ENCODE results near the gene STK32B.
"Not testable (repeated sequence)": the region's sequence is repeated elsewhere in the genome, so short reads cannot be mapped to it uniquely, and the experiment has no call there.

STK32B gene

DNA sequence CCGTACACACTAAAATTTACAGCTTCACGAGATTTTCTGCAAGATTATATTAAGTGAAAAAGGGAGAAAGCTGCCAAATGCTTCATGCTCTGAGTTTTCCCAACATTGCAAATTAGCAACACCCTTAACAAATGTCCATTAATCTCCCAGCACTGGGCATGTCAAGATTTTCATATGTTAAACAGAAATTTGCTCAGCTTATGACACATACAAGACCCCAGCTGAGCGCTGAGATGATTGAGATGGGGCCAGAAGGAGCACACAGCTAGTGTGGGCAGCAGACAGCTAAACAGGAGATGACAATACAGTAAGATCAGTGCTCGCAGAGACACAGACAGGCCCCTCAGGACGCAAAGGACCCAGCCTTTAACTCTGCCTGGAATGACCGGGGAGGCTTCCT, 208.8 kb downstream of the STK32B start:
- DNase-seq: no peak

DNA sequence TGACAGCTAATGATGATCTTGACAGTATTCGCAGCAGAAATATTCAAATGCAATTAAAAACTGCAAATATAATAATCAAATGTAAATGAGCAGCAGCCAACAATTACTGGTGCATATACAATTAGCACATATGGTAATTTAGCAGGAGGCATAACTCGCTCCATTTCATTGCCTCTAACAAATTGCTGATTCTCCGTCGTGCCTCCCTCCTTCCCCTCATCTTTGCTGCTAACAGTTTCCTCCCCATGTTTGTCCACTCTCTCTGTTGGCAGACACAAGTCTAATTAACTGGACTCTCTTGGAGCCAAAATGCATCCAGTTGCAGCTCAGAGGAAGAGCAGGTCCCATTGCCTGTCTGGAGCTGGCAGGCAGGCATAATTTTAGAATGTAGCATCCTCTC, 210.6 kb downstream of the STK32B start:
- DNase-seq: no peak

DNA sequence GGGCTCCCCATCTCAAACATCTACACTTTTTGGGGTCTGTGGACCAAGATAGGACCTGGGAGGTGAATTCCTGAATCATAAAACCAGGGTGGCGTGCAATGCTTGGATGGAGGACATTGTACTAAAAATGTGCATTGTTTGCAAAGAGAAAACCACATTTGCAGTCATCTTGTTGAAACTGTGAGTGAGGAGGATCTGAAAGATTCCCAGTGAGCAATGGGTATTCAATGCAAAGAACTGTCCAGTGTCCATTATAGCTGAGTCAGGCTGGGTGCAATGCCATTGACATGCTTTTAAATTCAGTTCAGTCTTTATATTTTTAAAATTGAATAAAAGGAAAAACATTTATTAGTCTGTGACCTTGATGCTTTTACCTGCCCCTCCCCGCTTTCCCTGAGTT, 215.7 kb downstream of the STK32B start:
- DNase-seq: no peak

DNA sequence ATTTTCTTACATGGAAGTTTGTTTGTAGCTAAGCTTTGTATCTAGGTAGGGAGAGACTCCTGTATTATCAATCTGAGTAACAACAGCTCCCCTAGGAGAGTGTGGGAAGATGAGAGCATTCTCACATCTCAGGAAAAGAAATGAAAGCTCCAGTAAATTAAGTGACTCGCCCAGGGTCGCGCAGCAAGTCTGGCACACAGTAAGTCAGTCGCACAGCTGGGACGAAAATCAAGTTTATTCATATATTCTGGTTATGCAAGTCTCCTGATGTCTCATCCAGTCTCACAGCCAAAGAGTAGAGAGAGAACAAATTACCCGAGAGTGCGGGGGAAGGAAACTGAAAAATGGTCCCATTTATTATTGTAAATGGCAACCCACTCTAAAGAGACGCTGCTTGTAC, 216.1 kb downstream of the STK32B start:
- peak in 2 of 51 donors; percentile 12 to 20 for DNase-seq

DNA sequence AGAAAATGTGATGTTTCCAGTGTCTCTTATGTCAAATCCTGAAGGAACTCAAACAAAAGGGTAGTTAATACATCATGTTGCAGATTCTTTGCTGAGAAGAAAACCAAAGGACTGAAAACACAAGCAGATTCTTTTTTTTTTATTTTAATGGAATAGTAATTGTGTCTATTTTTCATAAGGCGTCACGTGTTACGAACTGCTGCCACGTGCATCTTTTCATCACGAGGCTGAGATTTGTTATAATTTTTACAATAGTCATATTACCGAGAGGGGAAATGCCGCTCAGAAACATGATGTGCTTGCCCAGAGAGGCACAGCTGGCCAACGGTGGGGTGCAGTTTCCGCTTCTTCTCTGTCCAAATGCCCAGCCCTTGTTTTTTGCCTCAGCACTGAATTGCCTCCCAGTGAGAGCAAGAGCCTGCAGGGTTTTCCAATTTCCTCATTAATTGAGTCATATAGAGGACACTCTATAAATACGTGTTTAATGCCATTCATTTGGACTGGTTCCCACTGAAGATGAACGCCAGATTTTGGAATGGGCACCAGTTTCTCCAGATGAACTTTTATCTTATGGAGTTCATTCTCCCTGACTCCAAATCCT, 225.3 kb downstream of the STK32B start:
- DNase-seq: no peak

DNA sequence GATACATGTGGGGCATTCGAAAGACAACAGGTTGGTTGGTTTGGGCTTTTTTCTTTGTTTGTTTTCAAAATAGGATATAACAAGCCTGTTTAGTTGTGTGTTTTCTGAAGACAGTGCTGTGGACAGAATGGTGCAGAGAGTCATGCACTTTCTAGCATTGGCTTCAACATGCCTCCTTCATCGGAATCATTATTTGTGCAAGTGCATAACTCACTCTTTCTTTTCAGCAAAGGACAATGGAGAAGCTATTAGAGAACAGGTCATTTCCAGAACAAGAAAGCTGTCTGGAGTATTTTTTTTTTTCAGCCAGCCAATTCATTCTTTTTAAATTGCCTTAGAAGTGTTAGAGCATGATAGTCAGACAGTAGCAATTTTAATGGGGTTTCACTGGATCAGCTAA, 225.8 kb downstream of the STK32B start:
- DNase-seq: no peak

DNA sequence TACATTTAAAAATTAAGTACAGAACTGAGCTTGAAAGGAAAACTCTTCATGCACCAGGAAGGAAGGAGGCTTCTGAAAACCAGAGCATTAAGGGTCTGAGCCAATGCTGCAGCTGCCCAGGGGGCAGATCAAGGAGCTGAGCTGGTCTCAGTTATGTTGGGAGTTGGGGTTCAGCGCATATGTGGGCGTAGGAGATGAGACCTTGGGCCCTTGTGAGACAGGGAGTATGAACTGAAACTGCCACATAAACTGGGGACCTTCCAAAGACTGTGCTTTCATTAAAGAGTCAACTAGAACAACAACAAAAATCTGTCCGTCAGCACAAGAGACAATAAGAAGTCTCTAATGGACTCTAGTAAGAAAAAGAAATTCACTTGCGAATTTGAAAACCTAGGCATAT, 226.9 kb downstream of the STK32B start:
- DNase-seq: no peak

DNA sequence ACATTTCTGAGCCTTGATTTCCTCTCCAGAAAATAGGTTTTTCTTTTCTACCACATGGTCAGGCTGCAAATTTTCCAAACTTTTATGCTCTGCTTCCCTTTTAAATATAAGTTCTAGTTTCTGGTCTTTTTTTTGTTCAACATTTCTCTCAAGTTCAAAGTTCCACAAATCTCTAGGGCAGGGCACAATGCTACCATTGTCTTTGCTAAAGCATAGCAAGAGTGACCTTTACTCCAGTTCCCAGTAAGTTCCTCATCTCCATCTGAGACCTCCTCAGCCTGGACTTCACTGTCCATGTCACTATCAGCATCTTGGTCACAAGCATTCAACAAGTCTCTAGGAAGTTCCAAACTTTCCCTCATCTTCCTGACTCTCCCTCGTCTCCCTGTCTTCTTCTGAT, 228.8 kb downstream of the STK32B start:
- DNase-seq: not testable (repeated sequence)

DNA sequence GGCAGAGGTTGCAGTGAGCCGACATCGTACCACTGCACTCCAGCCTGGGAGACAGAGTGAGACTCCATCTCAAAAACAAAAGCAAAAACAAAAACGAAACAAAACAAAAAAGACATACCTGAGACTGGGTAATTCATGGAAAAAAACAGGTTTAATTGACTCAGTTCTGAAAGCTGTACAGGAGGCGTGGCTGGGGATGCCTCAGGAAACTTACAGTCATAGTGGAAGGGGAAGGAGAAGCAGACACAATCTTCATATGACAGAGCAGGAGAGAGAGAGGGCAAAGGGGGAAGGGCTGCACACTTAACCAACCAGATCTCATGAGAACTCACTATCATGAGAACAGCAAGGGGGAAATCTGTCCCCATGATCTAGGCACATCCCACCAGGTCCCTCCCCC, 229.5 kb downstream of the STK32B start:
- no peak for DNase-seq

DNA sequence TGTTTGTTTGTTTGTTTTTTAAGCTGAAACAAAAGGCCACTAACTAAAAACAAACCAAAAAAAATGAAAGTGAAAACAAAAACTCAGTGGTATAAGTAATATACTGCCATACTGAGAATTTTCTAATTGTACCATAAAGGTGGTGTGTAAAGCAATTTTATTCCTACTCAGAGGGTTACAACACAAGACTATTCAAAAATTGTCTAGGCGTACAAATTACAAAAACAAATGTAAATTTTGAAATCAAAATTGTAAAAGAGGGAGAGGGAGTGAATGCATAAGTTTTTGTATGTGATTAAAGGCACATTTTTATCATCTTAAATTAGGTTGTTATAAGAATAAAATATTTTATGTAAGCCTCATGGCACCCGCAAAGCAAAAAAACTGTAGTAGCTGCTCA, 232.6 kb downstream of the STK32B start:
- DNase-seq: no peak

DNA sequence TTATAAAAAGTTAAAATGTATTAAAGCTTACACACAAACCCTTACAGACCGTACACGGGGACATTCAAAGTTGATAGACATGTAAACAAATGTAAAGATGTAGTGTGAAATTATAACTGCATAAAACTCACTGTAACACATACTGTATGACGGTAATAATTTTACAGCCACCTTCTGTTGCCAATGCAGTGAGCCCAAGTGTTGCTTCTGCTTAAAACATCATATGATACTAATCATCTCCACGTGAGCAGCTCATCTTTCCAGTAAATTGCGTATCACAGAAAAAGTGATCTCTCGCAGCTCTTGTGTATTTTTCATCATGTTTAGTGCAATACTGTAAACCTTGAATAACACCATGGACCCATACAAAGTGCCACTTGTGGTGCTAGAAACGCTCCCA, 233.2 kb downstream of the STK32B start:
- no peak for DNase-seq

DNA sequence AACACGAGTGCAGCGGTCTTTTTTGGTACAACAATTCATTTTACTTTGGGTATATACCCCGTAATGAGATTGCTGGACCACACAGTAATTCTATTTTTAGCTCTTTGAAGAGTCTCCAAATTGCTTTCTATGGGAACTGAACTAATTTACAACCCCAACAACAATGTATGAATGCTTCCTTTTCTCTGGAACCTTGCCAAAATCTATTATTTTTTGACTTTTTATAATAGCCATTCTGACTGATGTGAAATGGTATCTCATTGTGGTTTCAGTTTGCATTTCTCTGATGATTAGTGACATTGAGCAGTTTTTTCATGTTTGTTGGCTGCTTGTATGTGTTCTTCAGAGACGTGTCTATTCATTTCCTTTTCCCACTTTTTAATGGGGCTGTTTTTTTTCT, 240.8 kb downstream of the STK32B start:
- DNase-seq: no peak

DNA sequence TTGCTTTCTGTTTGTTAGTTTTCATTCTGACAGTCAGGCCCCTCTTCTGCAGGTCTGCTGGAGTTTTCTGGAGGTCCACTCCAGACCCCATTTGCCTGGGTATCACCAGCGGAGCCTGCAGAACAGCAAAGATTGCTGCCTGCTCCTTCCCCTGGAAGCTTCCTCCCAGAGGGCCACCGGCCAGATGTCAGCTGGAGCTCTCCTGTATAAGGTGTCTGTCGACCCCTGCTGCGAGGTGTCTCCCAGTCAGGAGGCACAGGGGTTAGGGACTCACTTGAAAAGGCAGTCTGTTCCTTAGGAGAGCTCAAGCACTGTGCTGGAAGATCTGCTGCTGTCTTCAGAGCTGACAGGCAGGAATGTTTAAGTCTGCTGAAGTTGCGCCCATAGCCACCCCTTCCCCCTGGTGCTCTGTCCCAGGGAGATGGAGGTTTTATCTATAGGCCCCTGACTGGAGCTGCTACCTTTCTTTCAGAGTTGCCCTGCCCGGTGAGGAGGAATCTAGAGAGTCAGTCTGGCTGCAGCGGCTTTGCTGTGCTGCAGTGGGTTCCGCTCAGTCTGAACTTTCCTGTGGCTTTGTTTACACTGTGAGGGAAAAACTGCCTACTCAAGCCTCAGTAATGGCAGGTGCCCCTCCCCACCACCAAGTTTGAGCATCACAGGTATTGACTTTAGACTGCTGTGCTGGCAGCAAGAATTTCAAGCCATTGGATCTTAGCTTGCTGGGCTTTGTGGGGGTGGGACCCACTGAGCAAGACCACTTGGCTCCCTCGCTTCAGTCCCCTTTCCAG, 246.9 kb downstream of the STK32B start:
- DNase-seq: not testable (repeated sequence)

DNA sequence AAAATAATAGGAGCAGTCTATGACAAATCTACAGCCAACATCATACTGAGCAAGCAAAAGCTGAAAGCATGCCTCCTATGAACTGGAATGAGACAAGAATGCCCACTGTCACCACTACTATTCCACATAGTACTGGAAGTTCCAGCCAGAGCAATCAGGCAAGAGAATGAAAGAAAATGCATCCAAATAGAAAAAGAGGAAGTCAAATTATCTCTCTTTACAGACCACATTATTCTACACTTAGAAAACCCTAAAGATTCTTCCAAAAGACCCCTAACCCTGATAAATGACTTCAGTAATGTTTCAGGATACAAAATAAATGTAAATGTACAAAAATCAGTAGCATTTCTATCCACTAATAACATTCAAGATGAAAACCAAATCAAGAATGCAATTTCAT, 249.0 kb downstream of the STK32B start:
- no peak for DNase-seq

DNA sequence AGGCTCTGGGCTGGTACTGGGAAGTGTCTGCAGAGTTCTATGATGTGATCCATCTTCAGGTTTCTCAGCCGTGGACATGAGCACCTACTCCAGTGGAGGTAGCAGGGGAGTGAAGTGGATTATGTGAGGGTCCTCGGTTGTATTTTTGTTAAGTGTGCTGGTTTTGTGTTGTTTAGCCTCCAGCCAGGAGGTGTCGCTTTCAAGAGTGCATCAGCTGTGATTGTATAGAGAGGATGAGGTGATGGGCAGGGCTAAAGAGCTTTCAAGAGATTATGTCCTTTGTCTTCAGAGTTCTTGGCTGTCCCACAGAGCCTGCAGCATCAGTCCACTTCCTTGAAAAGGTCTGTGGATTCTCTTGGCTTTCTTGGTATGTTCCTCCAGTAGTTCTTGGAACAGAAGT, 256.6 kb downstream of the STK32B start:
- DNase-seq: no peak

DNA sequence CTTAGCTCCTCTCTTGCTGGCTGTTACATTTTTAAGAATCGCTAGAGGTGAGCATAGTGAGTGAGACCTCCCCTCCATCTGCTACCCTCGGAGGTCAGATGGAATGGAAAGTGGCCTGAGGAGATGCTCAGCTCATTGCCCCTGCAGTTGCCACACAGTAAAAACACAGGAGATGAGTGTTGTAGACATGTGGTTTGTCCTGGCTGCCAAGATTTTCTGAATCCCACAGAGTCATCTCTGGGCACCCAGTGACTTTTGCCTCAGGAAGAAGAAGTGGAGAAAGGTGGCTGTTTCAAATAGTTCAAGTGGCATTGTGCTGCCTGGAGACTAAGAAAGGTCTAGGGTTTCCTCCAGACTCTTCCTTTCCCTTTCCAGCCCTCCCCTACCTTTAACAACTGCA, 271.0 kb downstream of the STK32B start:
- no peak for DNase-seq

DNA sequence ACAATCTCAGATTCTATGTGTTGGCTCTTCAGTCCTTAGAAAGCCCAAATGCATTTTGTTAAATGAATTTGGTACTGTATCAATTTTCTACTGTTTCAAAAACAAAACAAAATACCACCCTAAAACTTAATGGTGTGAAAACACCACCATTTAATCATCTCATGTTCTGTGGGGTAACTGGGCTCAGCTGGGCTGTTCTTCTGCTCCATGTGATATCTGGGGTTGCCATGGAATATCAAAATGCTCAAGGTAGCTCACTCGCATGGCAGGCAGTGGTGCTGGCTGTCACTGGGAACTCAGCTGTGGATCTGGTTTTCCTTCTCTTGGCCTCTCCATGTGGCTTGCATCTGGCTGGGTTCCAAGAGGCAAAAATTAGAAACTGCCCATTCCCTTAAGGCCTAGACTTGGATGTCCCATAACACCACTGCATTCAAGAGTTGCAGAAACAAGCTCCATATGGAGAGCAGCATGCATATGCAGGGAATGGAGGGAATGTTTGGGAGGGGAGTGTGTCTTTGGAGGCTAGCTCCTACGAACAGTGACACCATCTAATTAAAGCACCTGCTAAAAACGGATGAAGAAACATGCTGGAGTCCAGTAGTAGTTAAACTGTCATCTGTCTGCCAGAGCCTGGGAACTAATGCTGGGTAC, 279.2 kb downstream of the STK32B start:
- DNase-seq: no peak

DNA sequence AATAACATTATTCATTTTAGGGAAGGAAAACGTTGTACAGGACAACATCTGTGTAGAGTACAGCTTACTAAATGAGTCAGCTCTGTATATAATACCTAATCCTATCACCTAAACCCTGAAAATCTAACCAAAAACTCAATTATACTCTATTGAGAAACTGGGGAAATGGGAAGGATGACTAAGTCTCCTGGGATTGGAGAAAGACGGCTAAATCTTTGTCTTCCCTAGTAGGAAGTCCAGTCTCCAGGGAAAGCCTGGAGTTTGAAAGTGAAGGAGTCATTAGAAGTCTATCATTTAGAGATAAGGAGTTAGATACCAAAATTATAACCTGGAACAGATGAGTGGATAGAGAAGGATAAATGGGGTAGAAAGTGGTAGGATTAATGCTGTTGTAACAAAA, 286.5 kb downstream of the STK32B start:
- no peak for DNase-seq

DNA sequence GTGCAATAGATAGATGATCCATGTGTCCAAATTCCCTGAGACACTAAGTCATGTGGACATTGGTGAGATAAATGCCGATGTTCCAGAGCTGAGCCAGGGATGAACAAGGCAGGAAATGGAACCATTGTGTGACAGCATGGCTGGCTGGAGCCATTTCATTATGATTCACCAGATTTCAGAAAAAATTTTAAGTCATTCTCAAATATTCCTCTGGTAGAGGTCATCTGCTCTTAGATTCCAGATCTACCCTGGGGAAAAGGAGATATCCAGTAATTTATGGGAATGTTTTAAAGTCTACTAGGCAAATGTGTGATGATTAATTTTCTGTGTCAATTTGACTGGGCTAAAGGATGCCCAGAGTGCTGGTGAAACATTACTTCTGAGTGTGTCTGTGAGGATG, 287.3 kb downstream of the STK32B start:
- no peak for DNase-seq

DNA sequence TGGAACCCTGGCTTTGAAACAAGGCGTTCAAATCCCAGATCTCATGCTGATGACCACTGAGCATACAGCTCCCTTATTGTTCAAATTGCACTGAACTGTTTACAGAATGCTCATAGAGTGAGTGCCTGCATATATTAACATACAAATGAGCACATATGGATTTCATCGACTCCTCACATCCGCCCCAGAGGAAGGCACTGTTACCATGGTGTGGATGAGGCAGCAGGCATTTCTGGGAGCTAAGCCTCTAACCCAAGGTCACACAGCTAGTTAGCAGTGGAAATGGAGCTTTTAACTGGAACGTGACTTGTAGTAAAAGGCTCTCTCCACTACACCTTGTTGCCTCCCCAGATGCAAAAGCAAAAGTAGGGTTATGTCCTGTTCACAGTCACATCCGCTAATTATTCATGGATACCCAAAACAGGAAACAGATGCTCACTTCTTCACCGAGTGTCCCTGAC, 289.7 kb downstream of the STK32B start:
- no peak for DNase-seq

DNA sequence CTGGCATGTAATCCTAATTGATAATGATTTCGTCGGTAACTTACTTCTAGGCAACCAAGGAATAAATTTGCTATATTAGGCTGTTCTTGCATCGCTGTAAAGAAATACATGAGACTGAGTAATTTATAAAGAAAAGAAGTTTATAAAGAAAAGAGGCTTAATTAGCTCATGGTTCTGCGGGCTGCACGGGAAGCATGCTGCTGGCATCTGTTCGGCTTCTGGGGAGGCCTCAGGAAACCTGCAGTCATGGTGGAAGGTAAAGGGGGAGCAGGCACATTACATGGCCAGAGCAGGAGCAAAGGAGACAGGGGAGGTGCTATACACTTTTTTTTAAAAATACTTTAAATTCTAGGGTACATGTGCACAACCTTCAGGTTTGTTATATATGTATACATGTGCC, 290.2 kb downstream of the STK32B start:
- DNase-seq: no peak

DNA sequence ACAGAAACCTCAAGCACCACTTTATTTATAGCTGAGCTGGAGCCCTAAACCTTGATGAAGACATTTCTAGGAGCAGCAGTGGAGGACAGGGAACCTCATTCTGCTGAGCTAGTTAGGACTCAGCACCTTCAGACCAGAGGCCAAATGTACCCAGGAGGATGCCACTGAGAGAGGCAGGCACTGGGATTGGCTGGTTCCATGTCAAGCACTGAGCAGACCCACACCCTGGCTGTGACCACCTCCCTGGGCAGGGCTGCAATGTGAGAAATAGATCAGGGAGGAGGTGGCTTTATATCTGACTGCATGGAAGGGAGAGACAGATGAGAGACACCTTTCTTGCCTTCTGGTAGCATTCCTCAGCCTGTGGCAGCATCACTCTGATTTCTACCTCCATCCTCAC, 304.6 kb downstream of the STK32B start:
- no peak for DNase-seq

DNA sequence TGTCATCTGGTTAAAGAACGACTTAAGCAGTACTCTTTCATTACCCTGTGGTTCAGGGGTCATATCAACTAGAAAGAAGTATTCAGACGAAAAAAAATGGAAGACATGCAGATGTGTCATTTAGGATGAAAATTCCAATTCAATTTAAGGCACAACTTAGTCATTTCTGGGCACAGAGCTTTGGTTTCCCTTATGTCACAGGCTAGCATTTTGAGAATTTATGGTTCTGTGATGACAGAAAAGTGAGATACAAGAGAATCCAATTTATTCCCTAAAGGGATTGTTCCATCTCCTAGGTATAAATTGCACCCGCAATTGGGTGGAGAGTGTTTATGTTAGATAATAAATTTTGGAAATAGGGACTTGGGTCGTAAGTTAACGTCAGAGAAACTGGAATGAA, 306.6 kb downstream of the STK32B start:
- DNase-seq: no peak

All from hypothalamus (tissue), 51 donors.